ENCODE measurements around the gene OTUD5. TPM values are rescaled to one million over a fixed set of nuclear protein-coding genes. Genes with fewer than 3 reads are reported as not detected.

OTUD5 gene
- total and polyA plus RNA-seq, 11 donors, result 17.2 to 32.7 (median 24.6) TPM

DNA sequence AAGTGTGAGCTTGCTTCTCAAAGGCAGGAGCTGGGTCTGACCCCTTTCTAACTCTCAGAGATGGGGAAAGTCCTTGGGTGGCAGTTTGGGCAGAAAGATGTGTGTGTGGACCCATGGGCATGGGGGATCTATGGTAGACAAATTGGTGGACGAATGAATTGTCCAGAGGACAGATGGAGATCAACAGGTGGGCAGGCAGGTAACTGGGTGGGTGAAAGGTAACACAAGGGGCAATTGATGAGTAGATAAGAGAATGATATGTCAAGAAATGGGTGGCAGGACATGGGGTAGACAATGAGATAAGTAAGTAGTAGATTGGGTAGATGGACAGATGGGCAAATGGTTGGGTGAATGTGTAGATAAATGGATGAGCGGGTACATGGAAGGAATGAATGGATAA, 17.2 kb upstream of the OTUD5 start:
- TF ChIP-seq CTCF (IDR thresholded peaks at IDR 0.05) (no peak), POLR2A (IDR thresholded peaks at IDR 0.05) (no peak)
- peaks cover 0 to 7% (median 0%) of the 10 kb centered on the region in 9 donors for H3K27me3 ChIP-seq
- WGBS, 4 donors, result 73 to 96% (median 84%) methylated on average over 2 of the region's 2 CpGs
- intact Hi-C loops (cut with DNase I), result loop anchor here in 1 of 10 donors (10.0 kb wide), 1 partner anchor 60 kb away; no protein-coding TSS in a partner anchor
- no peak for ATAC-seq
- peaks cover 0 to 9% (median 0%) of the 10 kb centered on the region in 12 donors for H3K4me1 ChIP-seq
- H3K27ac ChIP-seq, result no peak overlapping the region
- DNase-seq, result no peak
- peaks cover 0 to 45% (median 23%) of the 10 kb centered on the region in 9 donors for H3K36me3 ChIP-seq
- H3K9me3 ChIP-seq, result no peaks in the 10 kb centered on the region
- no peak overlapping the region for H3K4me3 ChIP-seq

DNA sequence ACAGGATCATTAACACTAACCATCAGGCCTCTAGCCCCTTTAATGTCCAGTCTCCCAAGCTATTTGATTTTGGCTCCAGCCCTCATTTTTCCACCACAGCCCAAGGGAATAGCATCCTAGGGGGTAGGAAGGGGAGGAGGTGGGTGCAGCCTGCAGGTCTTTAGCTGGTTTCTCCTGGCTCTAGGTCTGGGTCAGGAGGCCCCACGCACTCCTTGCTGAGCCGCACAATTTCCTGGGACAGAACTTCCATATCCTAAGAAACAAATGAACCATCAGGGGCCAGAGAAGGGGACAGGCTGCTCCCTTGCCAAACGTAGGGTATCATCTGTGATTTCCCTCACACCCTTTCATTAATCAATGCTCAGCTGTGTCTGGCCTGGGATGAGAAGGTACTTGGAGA, 16.6 kb upstream of the OTUD5 start:
- no peak for TF ChIP-seq POLR2A (IDR thresholded peaks at IDR 0.05)
- no peak for TF ChIP-seq CTCF (IDR thresholded peaks at IDR 0.05)
- intact Hi-C loops (cut with DNase I), result loop anchor here in 1 of 10 donors (10.0 kb wide), 1 partner anchor 61 kb away; no protein-coding TSS in a partner anchor

GRCh38 chrX:48972220-48973164, 15.1 kb upstream of the OTUD5 start:
- H3K4me3 ChIP-seq, result peak overlapping the region in 10 of 12 donors; percentile 25 to 50 (median 37)
- peaks cover 0 to 7% (median 0%) of the 10 kb centered on the region in 9 donors for H3K27me3 ChIP-seq
- H3K36me3 ChIP-seq, result peaks cover 0 to 33% (median 14%) of the 10 kb centered on the region in 9 donors
- WGBS, 4 donors, result 18 to 49% (median 32%) methylated on average over 12 to 13 of the region's 13 CpGs
- intact Hi-C loops (cut with DNase I), result loop anchor here in 1 of 10 donors (10.0 kb wide), 1 partner anchor 62 kb away; no protein-coding TSS in a partner anchor
- H3K9me3 ChIP-seq, result no peaks in the 10 kb centered on the region
- H3K4me1 ChIP-seq, result peaks cover 0 to 9% (median 0%) of the 10 kb centered on the region in 12 donors
- ATAC-seq (peak; percentile 17 to 54 (median 46)), DNase-seq (peak in 1 of 5 donors; percentile 24)
- peak overlapping the region in 6 of 12 donors; percentile 28 to 63 (median 50) for H3K27ac ChIP-seq
- peak in 11 of 12 donors; percentile 26 to 61 (median 42) for TF ChIP-seq CTCF (IDR thresholded peaks at IDR 0.05)
- TF ChIP-seq POLR2A (IDR thresholded peaks at IDR 0.05), result no peak

More for the DNA sequence above, 16.6 kb upstream of the OTUD5 start:
- ATAC-seq (no peak), DNase-seq (no peak)
- Histone ChIP-seq H3K27me3 (peaks cover 0 to 7% (median 0%) of the 10 kb centered on the region in 9 donors), H3K9me3 (no peaks in the 10 kb centered on the region), H3K27ac (no peak overlapping the region), H3K4me1 (peaks cover 0 to 9% (median 0%) of the 10 kb centered on the region in 12 donors), H3K4me3 (no peak overlapping the region), H3K36me3 (peaks cover 0 to 45% (median 23%) of the 10 kb centered on the region in 9 donors)
- 63 to 93% (median 82%) methylated on average over 3 of the region's 3 CpGs for WGBS, 4 donors

Measured in heart left ventricle (tissue), 16 donors.